DND-41 (cell line): ENCODE results near the gene VENTX.

Source experiments
- CTCF ChIP-seq: IDR thresholded peaks from 2 replicates; pipeline ENCODE4 v1.5.1; 2012; ENCODE audit warnings: borderline replicate concordance, low read length, moderate library complexity, mild to moderate bottlenecking; ENCODE audit not compliant: poor library complexity, severe bottlenecking; ENCODE audit errors: extremely low read depth
- EZH2 ChIP-seq: IDR thresholded peaks from 3 replicates; pipeline ENCODE4 v1.6.1; 2012; ENCODE audit warnings: borderline replicate concordance, low read depth, mild to moderate bottlenecking, moderate library complexity, low read length, inconsistent platforms; ENCODE audit not compliant: severe bottlenecking

GRCh38 chr10:133271521-133272300 is 34.1 kb downstream of the VENTX start:
- TF ChIP-seq CTCF (no peak), EZH2 (no peak)
